ENCODE measurements around the gene WDR83.
A peak's percentile ranks its signal among the peaks of the same experiment; 100 is the strongest.

Gene WDR83

GRCh38 chr19:12715929-12716328 lies 49.3 kb downstream of the WDR83 start:
- no peak for ATAC-seq
- no peak for DNase-seq

DNA sequence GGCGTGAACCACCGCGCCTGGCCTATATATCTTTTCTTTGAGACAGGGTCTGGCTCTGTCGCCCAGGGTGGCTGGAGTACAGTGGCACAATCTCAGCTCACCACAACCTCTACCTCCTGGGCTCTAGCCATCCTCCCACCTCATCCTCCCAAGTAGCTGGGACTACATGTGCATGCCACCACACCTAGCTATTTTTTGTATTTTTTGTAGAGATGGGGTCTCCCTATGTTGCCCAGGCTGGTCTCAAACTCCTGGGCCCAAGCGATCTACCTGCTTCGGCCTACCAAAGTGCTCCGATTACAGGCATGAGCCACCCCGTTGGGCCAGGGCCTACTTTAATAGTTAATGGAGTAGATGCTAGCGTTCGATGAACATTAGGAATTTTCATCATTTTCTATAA lies 53.7 kb downstream of the WDR83 start:
- DNase-seq, result no peak
- ATAC-seq, result no peak

- DNase-seq, result no peak
- no peak for ATAC-seq
Measured at GRCh38 chr19:12720851-12721655, 54.4 kb downstream of the WDR83 start.

GRCh38 chr19:12721656-12722565 lies 55.3 kb downstream of the WDR83 start:
- DNase-seq (peak; percentile 62), ATAC-seq (peak; percentile 34)

DNA sequence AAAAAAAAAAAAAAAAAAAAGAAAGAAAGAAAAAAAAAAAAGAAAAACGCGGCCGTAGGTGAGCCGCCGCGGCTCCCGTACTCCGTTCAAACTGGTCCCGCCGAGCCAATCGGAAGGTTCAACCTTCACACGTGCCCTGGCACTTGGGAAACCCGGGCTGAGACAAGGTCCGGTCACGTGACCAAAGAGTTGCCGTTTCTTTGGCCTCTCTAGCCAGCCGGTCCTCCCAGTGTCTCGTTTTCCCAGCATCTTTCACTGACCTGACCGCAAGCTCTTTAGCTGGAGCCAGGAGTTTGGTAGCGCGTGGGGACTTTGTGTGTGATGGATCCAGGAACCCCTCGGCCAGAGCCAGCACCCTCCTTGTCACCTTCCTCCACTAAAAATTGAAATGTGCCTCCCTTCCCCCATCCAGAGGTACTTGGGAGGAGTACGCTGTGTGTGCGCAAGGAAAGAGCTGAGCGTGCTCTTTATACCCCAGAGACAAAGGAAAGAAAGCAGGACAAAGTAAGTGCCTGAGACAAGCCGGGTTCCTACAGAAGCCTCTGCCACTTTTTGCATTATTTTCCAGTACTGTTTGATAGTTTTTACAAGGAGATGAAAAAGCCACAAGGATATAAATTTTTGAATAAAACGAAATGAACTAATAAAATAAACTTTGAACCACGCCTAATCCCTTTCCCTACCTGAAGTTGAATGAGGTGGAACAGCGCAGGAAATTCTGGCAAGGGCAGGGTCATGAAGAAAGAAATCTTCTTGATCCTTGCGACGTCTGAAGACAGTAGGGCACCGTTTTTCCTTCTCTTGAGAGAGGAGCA lies 56.2 kb downstream of the WDR83 start:
- peak; percentile 88 for ATAC-seq
- peak; percentile 93 for DNase-seq

GRCh38 chr19:12723381-12723640 lies 56.7 kb downstream of the WDR83 start:
- no peak for DNase-seq

DNA sequence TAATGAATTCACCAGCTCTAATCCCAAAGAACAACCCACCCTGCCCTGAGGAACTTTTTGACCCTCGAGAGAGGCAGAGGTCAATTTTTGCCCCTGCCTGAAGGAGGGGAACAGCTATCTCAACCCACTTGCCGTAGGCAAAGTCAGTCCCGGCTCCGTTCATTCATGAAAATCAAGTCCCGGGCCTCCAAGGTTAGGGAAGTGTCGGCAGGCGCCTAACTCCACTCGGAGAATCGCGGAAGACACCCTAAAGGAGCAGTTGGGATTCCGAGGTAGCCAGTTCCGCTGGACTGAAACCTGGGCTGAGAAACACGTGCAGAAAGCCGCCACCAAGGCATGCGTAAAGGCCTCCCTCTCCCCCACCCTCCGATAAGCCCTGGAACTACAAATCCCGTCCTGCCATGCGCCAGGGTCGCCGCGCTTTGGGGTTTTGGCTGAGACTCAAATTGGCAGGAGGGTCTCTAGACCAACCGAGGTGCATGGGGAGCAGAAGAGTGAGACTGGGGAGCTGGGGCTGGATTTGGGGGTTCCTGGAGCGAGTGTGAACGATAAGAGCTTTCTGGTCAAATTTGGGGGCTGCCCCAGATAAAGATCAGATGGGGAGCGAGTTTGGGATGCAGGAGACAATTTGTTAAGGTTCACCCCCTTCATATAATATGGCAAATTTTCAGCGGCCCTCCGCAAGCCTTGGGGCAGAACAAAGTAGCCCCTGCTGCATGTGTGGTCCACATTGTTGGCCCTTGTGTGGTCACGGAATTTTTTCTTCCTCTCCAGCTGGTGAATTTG lies 57.2 kb downstream of the WDR83 start, which contains the start of gene TNPO2:
TSS of gene TNPO2 (minus strand) at position 292 of the 786 bp plus-strand sequence. CDS start 2,955 bp downstream, outside the sequence.
- DNase-seq (peak; percentile 80), ATAC-seq (peak; percentile 55)

More at GRCh38 chr19:12723381-12723640, 56.7 kb downstream of the WDR83 start:
- ATAC-seq, result no peak
